Immature natural killer cell (primary cell): Measurements from ENCODE around the gene MAPK8. TPM values are rescaled to one million over a fixed set of nuclear protein-coding genes. Genes with fewer than 3 reads are reported as not detected.

Experiments used
- DNase-seq, 3 donors: peaks; one replicate each; pipeline ENCODE4 v3.0.0; 2022; ENCODE audit warnings: mixed read lengths in 1 of 3
- H3K27ac Mint-ChIP-seq, 6 donors: one replicate each; pipeline ENCODE4 v1.8.0; 2020; ENCODE audit warnings: mixed read lengths in 6 of 6, mild to moderate bottlenecking in 5 of 6, inconsistent platforms in 4 of 6, moderate library complexity in 3 of 6
- H3K27me3 Mint-ChIP-seq, 3 donors: one replicate each; pipeline ENCODE4 v1.8.0; 2020 to 2021; ENCODE audit warnings: low read depth in 3 of 3, mild to moderate bottlenecking in 3 of 3, mixed read lengths in 3 of 3, moderate library complexity in 3 of 3, inconsistent platforms in 1 of 3
- H3K36me3 Mint-ChIP-seq, 3 donors: one replicate each; pipeline ENCODE4 v1.8.0; 2020; ENCODE audit warnings: mixed read lengths in 3 of 3, inconsistent platforms in 2 of 3, mild to moderate bottlenecking in 2 of 3
- H3K4me1 Mint-ChIP-seq, 2 donors: one replicate each; pipeline ENCODE4 v1.8.0; 2020; ENCODE audit warnings: inconsistent platforms in 2 of 2, mild to moderate bottlenecking in 2 of 2, mixed read lengths in 2 of 2, moderate library complexity in 1 of 2
- H3K4me3 Mint-ChIP-seq, 5 donors: one replicate each; pipeline ENCODE4 v1.8.0; 2020; ENCODE audit warnings: mild to moderate bottlenecking in 5 of 5, mixed read lengths in 5 of 5, inconsistent platforms in 3 of 5, moderate library complexity in 3 of 5
- H3K9me3 Mint-ChIP-seq, 6 donors: one replicate each; pipeline ENCODE4 v1.8.0; 2020; ENCODE audit warnings: mild to moderate bottlenecking in 6 of 6, mixed read lengths in 6 of 6, inconsistent platforms in 4 of 6, moderate library complexity in 3 of 6
- polyA plus RNA-seq, 3 donors: library from polyadenylated mRNA; unstranded; fragments of 300-500 nt; fragmentation: Illumina TruSeq; gene quantifications; one replicate each; pipeline ENCODE4 v1.2.3, GENCODE V29; 2021

Gene MAPK8
- polyA plus RNA-seq, 3 donors from 2014 or later = 14.2 to 20.9 (median 19.5) TPM

DNA sequence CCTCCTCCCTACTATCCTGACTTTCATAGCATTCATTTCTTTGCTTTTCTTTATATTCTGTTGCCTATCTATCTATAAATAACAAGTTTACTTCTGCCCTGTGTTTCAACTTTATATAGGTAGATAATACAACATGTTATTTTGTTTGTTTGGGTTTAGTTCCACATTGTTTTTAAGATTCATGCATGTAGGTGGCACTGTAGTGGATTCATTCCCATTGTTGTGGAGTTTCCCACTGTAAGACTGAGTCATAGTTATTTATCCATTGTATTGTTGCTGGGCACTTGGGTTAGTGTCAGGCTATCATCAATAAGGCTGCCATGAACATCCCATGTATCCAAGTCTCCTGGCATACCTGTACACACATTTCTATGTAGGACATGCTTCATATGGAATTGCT, 170.7 kb downstream of the MAPK8 start:
- no peak overlapping the region for H3K27ac Mint-ChIP-seq
- peaks cover 5% of the 10 kb centered on the region in 3 donors for H3K27me3 Mint-ChIP-seq
- no peak overlapping the region for H3K4me3 Mint-ChIP-seq
- no peaks in the 10 kb centered on the region for H3K9me3 Mint-ChIP-seq
- H3K4me1 Mint-ChIP-seq = no peaks in the 10 kb centered on the region
- DNase-seq = no peak
- no peaks in the 10 kb centered on the region for H3K36me3 Mint-ChIP-seq

- Mint-ChIP-seq H3K4me3 (no peak overlapping the region), H3K4me1 (no peaks in the 10 kb centered on the region), H3K27me3 (peaks cover 5 to 6% (median 6%) of the 10 kb centered on the region in 3 donors), H3K36me3 (no peaks in the 10 kb centered on the region), H3K9me3 (no peaks in the 10 kb centered on the region), H3K27ac (no peak overlapping the region)
- no peak for DNase-seq
These were observed 171.1 kb downstream of the MAPK8 start for GRCh38 chr10:48477616-48478015.

GRCh38 chr10:48478469-48478868, 172.0 kb downstream of the MAPK8 start:
- no peak for DNase-seq
- H3K4me3 Mint-ChIP-seq = no peak overlapping the region
- H3K4me1 Mint-ChIP-seq = no peaks in the 10 kb centered on the region
- no peaks in the 10 kb centered on the region for H3K36me3 Mint-ChIP-seq
- H3K9me3 Mint-ChIP-seq = no peaks in the 10 kb centered on the region
- no peak overlapping the region for H3K27ac Mint-ChIP-seq
- peaks cover 5 to 7% (median 6%) of the 10 kb centered on the region in 3 donors for H3K27me3 Mint-ChIP-seq

DNA sequence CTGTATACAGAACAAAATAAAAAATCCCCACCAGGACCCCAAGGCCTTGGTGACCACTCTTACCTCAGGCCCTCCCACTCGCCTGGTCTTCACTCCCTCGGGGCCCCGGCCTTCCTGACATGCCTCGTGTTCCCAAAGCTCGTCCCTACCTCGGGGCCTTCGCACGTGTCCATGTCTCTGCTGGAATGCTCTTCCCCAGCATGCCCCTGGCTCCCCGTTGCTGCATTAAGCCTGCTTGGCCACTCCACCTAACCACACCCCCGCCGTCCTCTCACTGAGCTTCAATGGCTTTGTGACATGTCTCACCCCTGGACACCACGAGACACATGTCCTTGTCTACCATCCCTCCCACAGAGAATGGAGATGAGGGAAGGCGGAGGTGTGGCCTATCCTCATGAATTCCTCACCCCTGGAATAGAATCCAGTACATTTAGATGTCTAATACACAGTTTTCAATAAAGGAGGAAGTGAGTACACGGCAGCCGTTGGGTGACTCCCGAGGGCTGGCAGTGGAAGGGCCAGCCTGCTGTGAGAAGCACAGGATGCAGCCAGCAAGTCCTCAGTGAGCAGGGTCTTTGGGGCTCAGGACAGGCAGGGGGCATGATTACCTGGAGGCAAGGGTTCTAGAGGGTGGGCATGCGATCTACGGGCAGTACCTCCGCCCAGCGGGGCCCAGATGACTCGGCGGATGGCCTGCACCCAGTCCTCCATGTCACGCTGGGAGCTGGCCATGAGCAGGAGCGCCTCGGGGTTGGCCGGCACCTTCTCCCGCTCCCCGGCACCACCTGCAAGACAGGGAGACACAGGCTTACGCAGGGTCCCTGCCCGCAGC, 172.7 kb downstream of the MAPK8 start:
- Mint-ChIP-seq H3K9me3 (no peaks in the 10 kb centered on the region), H3K4me1 (no peaks in the 10 kb centered on the region), H3K4me3 (no peak overlapping the region), H3K27me3 (peaks cover 5 to 7% (median 6%) of the 10 kb centered on the region in 3 donors), H3K36me3 (no peaks in the 10 kb centered on the region), H3K27ac (no peak overlapping the region)
- no peak for DNase-seq

DNA sequence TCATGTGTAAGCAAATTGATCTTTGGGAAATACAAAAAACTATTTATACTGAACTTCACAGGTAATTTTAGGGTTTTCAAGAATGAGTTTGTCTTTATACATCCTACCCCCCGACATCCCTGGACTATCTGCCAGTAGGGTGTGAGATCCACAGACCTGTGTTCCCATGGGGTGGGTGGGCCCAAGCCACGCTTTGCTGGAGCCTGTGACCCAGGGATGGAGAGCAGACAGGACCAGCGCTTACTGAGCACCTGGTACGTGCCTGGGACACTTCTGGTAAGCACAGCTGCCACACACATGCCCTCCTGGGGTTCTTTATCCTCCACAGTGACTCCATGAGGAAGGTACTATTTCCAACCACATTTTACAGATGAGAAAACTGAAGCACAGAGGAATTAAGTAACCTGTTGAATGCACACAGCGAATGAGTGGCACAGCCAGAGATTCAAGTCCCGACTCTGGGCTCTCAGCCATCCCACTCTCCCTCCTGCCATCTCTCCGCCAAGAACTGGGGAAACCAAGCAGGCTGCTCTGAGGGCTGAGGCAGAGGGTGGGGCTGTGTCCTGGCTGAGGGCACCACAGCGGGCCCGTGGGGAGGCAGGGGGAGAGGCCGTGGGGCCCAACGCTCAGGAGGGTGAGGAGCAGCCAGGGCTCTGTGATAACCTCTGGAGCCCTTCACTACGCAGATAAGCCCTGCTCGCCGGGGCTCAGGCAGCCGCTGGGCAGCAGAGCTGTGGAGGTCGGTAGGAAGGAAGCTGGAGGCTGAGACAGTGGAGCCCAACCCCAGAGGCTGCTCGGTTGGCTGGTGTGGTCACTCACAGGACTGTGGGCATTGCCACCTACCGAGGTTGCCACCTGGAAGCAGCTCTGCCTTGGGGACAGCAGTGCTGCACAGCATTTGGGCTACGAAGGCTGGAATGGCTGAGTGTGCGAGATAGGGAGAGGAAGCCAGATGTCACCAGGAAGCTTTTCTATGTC, 174.2 kb downstream of the MAPK8 start:
- H3K27ac Mint-ChIP-seq = no peak overlapping the region
- no peak for DNase-seq
- no peaks in the 10 kb centered on the region for H3K4me1 Mint-ChIP-seq
- H3K36me3 Mint-ChIP-seq = no peaks in the 10 kb centered on the region
- no peak overlapping the region for H3K4me3 Mint-ChIP-seq
- no peaks in the 10 kb centered on the region for H3K9me3 Mint-ChIP-seq
- H3K27me3 Mint-ChIP-seq = peaks cover 2 to 9% (median 5%) of the 10 kb centered on the region in 3 donors

GRCh38 chr10:48481385-48481784, 174.9 kb downstream of the MAPK8 start:
- DNase-seq = no peak
- Mint-ChIP-seq H3K27me3 (peaks cover 2 to 9% (median 5%) of the 10 kb centered on the region in 3 donors), H3K4me1 (no peaks in the 10 kb centered on the region), H3K36me3 (no peaks in the 10 kb centered on the region), H3K4me3 (no peak overlapping the region), H3K27ac (no peak overlapping the region), H3K9me3 (no peaks in the 10 kb centered on the region)

DNA sequence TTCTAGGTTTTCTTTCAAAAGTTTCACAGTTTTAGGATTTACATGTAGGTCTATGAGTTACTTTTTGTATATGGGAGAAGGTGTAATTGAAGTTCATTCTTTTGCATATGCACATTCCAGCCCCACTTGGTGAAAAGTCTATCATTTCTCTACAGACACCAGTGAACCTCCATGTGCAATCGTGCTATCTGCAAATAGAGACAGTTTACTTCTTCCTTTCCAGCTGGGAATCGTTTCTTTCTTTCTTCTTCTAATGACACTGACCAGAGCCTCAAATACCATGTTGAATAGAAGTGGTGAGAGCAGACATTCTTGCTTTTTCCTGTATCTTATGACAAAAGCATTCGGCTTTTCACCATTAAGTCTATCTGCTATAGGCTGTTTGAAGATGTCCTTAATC, 175.7 kb downstream of the MAPK8 start:
- H3K36me3 Mint-ChIP-seq = no peaks in the 10 kb centered on the region
- H3K27me3 Mint-ChIP-seq = peaks cover 5 to 9% (median 7%) of the 10 kb centered on the region in 3 donors
- H3K27ac Mint-ChIP-seq = no peak overlapping the region
- no peaks in the 10 kb centered on the region for H3K9me3 Mint-ChIP-seq
- no peaks in the 10 kb centered on the region for H3K4me1 Mint-ChIP-seq
- H3K4me3 Mint-ChIP-seq = no peak overlapping the region
- no peak for DNase-seq

DNA sequence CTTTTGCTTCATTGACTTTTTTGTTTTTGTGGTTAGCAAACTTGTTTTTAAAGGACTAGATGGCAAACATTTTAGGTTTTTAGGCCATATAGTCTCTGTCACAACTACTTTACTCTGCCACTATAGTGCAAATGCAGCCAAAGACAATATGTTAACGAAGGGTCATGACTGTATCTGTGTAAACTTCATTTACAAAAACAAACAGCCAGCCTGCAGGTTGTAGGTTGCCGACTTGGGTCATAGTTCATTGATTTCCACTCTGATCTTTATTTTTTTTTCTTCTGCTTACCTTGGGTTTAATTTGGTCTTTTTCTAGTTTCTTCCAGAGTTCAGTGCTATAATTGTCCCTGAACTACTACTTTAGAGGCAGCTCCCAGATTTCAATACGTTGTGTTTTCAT, 178.4 kb downstream of the MAPK8 start:
- Mint-ChIP-seq H3K4me3 (no peak overlapping the region), H3K27ac (no peak overlapping the region), H3K36me3 (no peaks in the 10 kb centered on the region), H3K4me1 (no peaks in the 10 kb centered on the region), H3K27me3 (peaks cover 3 to 9% (median 7%) of the 10 kb centered on the region in 3 donors), H3K9me3 (no peaks in the 10 kb centered on the region)
- no peak for DNase-seq

DNA sequence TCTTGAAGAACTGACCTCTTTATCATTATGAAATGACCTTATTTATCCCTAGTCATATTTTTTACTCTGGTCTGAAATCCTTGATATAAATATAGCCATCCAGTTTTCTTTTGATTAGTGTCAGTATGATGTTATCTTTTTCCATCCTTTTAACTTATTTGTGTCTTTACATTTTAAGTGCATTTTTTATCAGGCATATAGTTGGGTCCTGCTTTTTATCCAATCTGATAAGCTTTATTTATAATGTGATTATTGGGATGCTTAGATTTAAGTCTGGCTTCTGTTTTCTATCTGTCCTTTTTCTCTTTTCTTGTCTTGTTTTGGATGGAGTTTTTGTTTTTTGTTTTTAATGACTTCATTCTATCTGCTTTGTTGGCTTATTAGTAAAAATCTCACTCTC, 179.2 kb downstream of the MAPK8 start:
- Mint-ChIP-seq H3K4me3 (no peak overlapping the region), H3K36me3 (no peaks in the 10 kb centered on the region), H3K27me3 (peaks cover 3 to 9% (median 7%) of the 10 kb centered on the region in 3 donors), H3K9me3 (no peaks in the 10 kb centered on the region), H3K27ac (no peak overlapping the region), H3K4me1 (no peaks in the 10 kb centered on the region)
- no peak for DNase-seq

- Mint-ChIP-seq H3K27me3 (peaks cover 3 to 9% (median 9%) of the 10 kb centered on the region in 3 donors), H3K4me1 (no peaks in the 10 kb centered on the region), H3K36me3 (no peaks in the 10 kb centered on the region), H3K9me3 (no peaks in the 10 kb centered on the region), H3K27ac (no peak overlapping the region), H3K4me3 (no peak overlapping the region)
- no peak for DNase-seq
These were observed 180.8 kb downstream of the MAPK8 start for GRCh38 chr10:48487244-48487643.

Other genes with a start within 250 kb of the MAPK8 start
- gene FRMPD2, start 32.0 kb upstream of the MAPK8 start, polyA plus RNA-seq = not detected